GM19328 (cell line): ENCODE measurements around the gene ZNF765.
"Not testable (repeated sequence)": the region's sequence is repeated elsewhere in the genome, so short reads cannot be mapped to it uniquely, and the experiment has no call there.

Source experiments
- ATAC-seq: cut with Tn5 transposase; IDR thresholded peaks from one replicate; pipeline ENCODE4 v1.9.1; 2021; ENCODE audit warnings: mild to moderate bottlenecking, moderate library complexity; ENCODE audit not compliant: unreplicated experiment

ZNF765 gene

GRCh38 chr19:53394974-53395839 is at the start of gene ZNF765:
Gene ZNF765, plus strand, starts transcription at chr19:53395149. Its CDS starts 2,867 bp downstream, at chr19:53398016.
- ATAC-seq = peak; percentile 83

GRCh38 chr19:53355739-53356138 is 39.2 kb upstream of the ZNF765 start:
- no peak for ATAC-seq

GRCh38 chr19:53357821-53358581 is 36.9 kb upstream of the ZNF765 start:
- no peak for ATAC-seq

- not testable (repeated sequence) for ATAC-seq
These were observed 34.9 kb upstream of the ZNF765 start for GRCh38 chr19:53360056-53360455.

- peak; percentile 94 for ATAC-seq
These were observed 29.6 kb upstream of the ZNF765 start, which contains the start of gene ZNF525 for GRCh38 chr19:53365134-53365898. Gene ZNF525, plus strand, starts transcription at chr19:53365705. Its CDS starts 6,577 bp downstream, at chr19:53372282.

- peak; percentile 44 for ATAC-seq
These were observed 29.0 kb upstream of the ZNF765 start for GRCh38 chr19:53365899-53366493.

GRCh38 chr19:53372196-53372595 is 22.8 kb upstream of the ZNF765 start:
- no peak for ATAC-seq

GRCh38 chr19:53374288-53374687 is 20.7 kb upstream of the ZNF765 start:
- ATAC-seq = no peak

- no peak for ATAC-seq
These were observed 20.2 kb upstream of the ZNF765 start for GRCh38 chr19:53374743-53375142.

- no peak for ATAC-seq
These were observed 13.6 kb upstream of the ZNF765 start for GRCh38 chr19:53381376-53381775.

- ATAC-seq = no peak
These were observed 6.8 kb upstream of the ZNF765 start for GRCh38 chr19:53388168-53388567.

GRCh38 chr19:53388904-53389303 is 6.0 kb upstream of the ZNF765 start:
- no peak for ATAC-seq

GRCh38 chr19:53389571-53389970 is 5.4 kb upstream of the ZNF765 start:
- no peak for ATAC-seq

- ATAC-seq = no peak
These were observed 5.0 kb upstream of the ZNF765 start for GRCh38 chr19:53389978-53390377.

- ATAC-seq = no peak
These were observed 401 bp upstream of the ZNF765 start for GRCh38 chr19:53394522-53394973.

GRCh38 chr19:53395840-53396524 is 1.0 kb downstream of the ZNF765 start:
- not testable (repeated sequence) for ATAC-seq

- ATAC-seq = no peak
These were observed 1.5 kb downstream of the ZNF765 start for GRCh38 chr19:53396525-53396868.

- ATAC-seq = not testable (repeated sequence)
These were observed 3.0 kb downstream of the ZNF765 start for GRCh38 chr19:53397918-53398317.

GRCh38 chr19:53409505-53410204 is 14.7 kb downstream of the ZNF765 start:
- no peak for ATAC-seq
